Mucosa of stomach (tissue), 1 donor: ENCODE data around the gene DEAF1.

Source experiments
- H3K27me3 ChIP-seq: one replicate; pipeline ENCODE4 v1.7.0; 2013; ENCODE audit warnings: mild to moderate bottlenecking, low read length; ENCODE audit not compliant: control insufficient read depth, insufficient read depth
- H3K36me3 ChIP-seq: one replicate; pipeline ENCODE4 v1.7.0; 2013; ENCODE audit warnings: low read length; ENCODE audit not compliant: control insufficient read depth, insufficient read depth
- H3K4me1 ChIP-seq: one replicate; pipeline ENCODE4 v1.7.0; 2013; ENCODE audit warnings: mild to moderate bottlenecking, low read length; ENCODE audit not compliant: control insufficient read depth, insufficient read depth
- H3K4me3 ChIP-seq: one replicate; pipeline ENCODE4 v1.7.0; 2013; ENCODE audit warnings: low read length
- H3K9ac ChIP-seq: one replicate; pipeline ENCODE4 v1.7.0; 2013; ENCODE audit warnings: mild to moderate bottlenecking, low read length, moderate library complexity
- H3K9me3 ChIP-seq: one replicate; pipeline ENCODE4 v1.7.0; 2013; ENCODE audit warnings: mild to moderate bottlenecking, low read length, moderate library complexity; ENCODE audit not compliant: control insufficient read depth
- donor health status: Pancreatic carcinoma.

The DEAF1 gene

GRCh38 chr11:618856-619627, 76.0 kb downstream of the DEAF1 start:
- Histone ChIP-seq H3K9ac (no peak overlapping the region), H3K4me1 (peaks cover 28% of the 10 kb centered on the region), H3K9me3 (no peaks in the 10 kb centered on the region), H3K4me3 (no peak overlapping the region), H3K36me3 (no peaks in the 10 kb centered on the region), H3K27me3 (no peaks in the 10 kb centered on the region)

DNA sequence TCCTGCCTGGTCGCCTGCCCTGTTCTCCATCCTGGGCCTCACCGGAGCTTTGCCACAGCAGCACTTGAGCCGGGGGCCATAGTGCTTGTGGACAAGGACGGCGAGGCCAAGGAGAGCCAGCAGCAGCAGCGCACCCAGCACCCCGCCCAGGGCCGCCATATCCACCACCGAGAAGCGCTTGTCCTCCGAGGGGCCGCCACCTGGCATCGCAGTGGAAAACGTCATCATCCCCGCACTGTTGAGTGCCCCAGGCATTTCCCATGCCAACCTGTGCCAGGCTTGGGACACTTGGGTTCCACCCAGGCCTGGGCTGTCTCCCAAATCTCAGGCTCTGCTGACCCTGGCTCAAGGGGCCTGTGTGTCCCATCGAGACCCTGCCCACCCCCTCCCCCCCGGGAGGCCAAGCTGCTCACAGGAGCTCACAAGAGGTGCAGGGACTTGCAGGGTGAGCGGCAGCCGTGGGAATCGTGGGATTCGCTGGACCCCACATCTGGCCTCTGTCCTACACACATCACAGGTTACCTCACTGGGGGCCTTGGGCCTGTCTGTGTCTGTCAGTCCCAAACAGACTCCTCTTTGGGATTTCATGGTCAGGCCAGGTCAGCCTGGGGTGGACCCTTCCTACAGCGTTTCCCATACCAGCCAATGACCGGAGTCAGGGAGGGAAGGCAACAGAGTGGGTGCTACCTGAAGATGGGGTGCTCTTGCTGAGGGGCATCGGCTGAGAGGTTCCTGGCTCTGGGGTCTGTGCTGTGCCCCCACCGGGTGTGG, 76.9 kb downstream of the DEAF1 start:
- peaks cover 3% of the 10 kb centered on the region for H3K36me3 ChIP-seq

GRCh38 chr11:617199-617911, 77.7 kb downstream of the DEAF1 start:
- no peaks in the 10 kb centered on the region for H3K9me3 ChIP-seq
- H3K36me3 ChIP-seq, result peaks cover 9% of the 10 kb centered on the region
- H3K4me3 ChIP-seq, result no peak overlapping the region
- H3K27me3 ChIP-seq, result no peaks in the 10 kb centered on the region
- no peak overlapping the region for H3K9ac ChIP-seq
- peaks cover 35% of the 10 kb centered on the region for H3K4me1 ChIP-seq

More for the DNA sequence above, 76.9 kb downstream of the DEAF1 start:
- Histone ChIP-seq H3K9ac (no peak overlapping the region), H3K27me3 (no peaks in the 10 kb centered on the region), H3K4me1 (peaks cover 27% of the 10 kb centered on the region), H3K9me3 (no peaks in the 10 kb centered on the region), H3K4me3 (no peak overlapping the region)

DNA sequence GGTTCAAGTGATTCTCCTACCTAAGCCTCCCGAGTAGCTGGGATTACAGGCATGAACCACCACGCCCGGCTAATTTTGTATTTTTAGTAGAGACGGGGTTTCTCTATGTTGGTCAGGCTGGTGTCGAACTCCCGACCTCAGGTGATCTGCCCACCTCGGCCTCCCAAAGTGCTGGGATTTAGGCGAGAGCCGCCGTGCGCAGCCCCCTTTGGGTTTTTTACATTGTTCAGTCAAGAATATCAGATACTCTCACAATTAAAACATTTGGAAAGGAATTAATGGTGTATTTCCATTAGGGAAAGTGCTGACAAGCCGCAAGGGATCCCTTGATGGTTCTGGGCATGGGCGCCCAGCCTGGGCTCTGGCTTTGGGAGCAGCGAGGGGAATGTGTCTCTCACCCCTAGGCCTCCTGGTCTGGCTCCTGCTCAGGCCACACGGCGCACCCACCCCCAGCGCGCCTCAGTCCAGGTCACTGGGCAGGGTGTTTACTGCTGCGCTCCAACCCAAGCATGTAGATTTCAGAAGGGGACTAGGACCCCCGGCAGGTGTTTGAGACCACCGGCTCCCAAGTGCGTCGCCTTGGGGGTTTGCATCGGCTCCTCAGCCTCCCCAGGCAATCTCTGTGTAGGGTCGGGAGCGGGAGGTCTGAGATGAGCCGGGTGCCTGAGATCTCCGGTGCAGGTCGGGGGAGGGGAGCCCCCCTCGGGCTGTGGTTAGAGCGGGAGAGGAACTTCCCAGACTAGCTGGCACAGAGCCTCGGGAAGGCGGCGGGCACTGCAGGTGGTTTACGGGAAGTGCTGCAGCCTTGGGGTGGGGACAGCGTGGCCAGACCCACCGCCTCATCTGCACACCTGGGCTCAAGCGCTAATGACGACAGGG, 78.5 kb downstream of the DEAF1 start:
- Histone ChIP-seq H3K27me3 (no peaks in the 10 kb centered on the region), H3K4me3 (no peak overlapping the region), H3K4me1 (peaks cover 40% of the 10 kb centered on the region), H3K9ac (no peak overlapping the region), H3K9me3 (no peaks in the 10 kb centered on the region), H3K36me3 (peaks cover 10% of the 10 kb centered on the region)

DNA sequence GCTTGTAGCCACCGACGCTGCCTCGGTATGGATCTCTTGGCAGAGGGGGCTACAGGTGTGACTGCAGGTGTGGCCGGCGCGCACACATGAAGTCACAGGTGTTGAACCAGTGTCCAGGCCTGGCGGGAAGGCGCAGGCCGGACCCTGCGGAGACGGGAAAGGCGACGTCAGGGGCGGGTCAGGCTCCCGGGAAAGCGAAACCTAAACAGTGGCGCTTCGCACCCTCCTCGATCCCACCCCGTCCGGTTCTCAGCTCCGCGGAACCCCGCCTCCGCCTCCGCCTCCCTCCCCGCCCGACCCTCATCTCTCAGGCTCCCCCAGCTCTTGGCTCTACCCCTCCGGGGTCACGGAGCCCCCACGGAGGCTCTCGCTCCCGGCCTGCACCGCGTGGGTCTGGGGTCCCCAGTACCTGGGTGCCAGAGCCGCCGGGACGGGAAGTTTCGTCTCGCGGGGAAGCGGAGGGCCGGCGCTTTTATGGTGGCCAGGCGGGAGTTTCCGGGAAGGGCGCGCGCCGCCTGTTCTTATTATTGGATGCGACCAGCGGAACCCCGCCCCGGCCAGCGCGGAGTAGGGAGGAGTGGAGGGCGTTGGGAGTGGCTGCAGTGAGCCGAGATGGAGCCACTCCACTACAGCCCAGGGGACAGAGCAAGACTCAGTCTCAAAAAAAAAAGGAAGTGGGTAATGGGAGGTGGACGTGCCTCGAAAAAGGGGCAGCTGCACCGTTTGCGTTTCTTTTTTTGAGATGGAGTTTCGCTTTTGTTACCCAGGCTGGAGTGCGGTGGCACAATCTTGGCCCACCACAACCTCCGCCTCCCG, 79.3 kb downstream of the DEAF1 start, which contains the start of gene IRF7:
IRF7 (minus strand) TSS at position 447 of the 816 bp plus-strand sequence. CDS start 586 bp downstream, outside the sequence.
- peaks cover 12% of the 10 kb centered on the region for H3K36me3 ChIP-seq
- no peaks in the 10 kb centered on the region for H3K9me3 ChIP-seq
- peak within 1 kb of the TSS; percentile 21 for H3K4me3 ChIP-seq
- H3K9ac ChIP-seq, result peak within 1 kb of the TSS; percentile 81
- no peaks in the 10 kb centered on the region for H3K27me3 ChIP-seq
- H3K4me1 ChIP-seq, result peaks cover 40% of the 10 kb centered on the region

- H3K4me1 ChIP-seq, result peaks cover 40% of the 10 kb centered on the region
- H3K9ac ChIP-seq, result peak overlapping the region; percentile 81
- peaks cover 19% of the 10 kb centered on the region for H3K36me3 ChIP-seq
These were observed 80.2 kb downstream of the DEAF1 start for GRCh38 chr11:614623-615503.

DNA sequence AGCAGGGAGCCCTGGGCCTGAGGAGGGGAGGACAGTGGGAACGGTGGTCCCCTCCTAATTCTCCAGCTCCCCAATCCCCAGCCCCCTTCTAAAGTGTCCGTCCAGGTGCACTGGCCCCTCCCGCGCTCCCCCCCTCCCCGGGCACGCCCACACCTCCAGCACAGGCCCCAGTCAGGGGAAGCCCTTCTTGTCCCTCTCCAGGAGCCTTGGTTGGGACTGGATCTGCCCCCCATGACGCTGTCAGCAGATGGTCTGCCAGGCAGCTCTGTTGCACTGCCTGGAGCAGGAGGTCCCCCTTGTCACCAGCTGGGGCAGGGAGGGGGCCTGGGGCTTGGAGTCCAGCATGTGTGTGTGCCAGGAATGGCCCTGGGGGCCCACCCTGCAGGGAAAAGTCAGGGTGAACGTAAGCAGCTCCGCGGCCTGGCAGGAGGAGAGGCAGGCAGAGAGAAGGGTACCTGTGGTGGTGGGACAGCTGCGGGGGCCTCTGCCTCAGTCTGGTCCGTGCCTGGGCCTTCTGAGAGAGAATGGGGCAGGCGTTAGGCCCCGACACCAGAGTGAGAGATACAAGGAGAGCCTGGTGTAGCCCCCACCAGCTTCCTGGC, 80.9 kb downstream of the DEAF1 start:
- peaks cover 40% of the 10 kb centered on the region for H3K4me1 ChIP-seq
- H3K4me3 ChIP-seq, result no peak overlapping the region
- H3K36me3 ChIP-seq, result peaks cover 22% of the 10 kb centered on the region
- H3K9me3 ChIP-seq, result no peaks in the 10 kb centered on the region
- H3K27me3 ChIP-seq, result no peaks in the 10 kb centered on the region
- H3K9ac ChIP-seq, result peak overlapping the region; percentile 19

More at GRCh38 chr11:614623-615503, 80.2 kb downstream of the DEAF1 start:
- Histone ChIP-seq H3K4me3 (peak overlapping the region; percentile 21), H3K9me3 (no peaks in the 10 kb centered on the region), H3K27me3 (no peaks in the 10 kb centered on the region)

DNA sequence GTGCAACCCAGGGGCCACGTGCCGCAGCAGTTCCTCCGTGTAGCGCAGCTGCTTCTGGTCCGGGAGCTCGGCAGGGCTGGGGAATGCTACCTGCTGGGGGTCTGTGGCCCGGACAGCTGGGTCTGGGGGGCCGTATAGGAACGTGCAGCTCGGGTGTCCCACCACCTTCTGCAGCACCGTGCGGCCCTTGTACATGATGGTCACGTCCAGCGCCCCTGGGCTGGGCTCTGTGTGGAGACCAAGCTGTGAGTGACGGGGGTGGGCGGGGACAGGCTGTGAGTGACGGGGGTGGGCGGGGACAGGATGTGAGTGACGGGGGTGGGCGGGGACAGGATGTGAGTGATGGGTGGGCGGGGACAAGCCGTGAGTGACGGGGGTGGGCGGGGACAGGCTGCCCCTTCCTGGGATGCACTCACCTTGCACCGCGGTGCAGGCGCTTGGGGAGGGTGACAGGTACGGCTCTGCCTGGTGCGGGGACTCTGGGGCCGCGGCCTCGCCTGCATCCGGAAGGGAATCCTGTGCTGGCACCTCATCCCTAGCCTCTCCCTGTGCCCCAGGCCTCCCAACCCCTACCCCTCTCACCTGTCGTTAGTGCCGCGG, 81.6 kb downstream of the DEAF1 start:
- peaks cover 40% of the 10 kb centered on the region for H3K4me1 ChIP-seq
- peaks cover 22% of the 10 kb centered on the region for H3K36me3 ChIP-seq
- H3K27me3 ChIP-seq, result no peaks in the 10 kb centered on the region
- no peaks in the 10 kb centered on the region for H3K9me3 ChIP-seq
- no peak overlapping the region for H3K4me3 ChIP-seq
- H3K9ac ChIP-seq, result no peak overlapping the region

DNA sequence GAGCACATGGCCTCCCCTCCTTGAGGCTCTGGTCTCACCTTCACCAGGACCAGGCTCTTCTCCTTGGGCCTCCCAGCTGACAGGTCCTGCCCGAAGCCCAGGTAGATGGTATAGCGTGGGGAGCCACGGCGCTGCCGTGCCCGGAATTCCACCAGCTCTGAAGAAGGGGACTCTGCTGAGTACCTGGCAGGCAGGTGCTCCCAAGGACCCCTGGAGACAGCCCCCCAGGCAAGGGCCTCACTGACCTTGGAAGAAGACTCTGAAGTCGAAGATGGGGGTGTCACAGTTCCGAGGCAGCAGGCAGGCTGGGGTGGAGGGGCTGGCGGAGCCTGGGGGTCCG, 82.1 kb downstream of the DEAF1 start:
- peaks cover 22% of the 10 kb centered on the region for H3K36me3 ChIP-seq
- H3K4me1 ChIP-seq, result peaks cover 40% of the 10 kb centered on the region
- H3K9ac ChIP-seq, result no peak overlapping the region
- H3K9me3 ChIP-seq, result no peaks in the 10 kb centered on the region
- H3K27me3 ChIP-seq, result no peaks in the 10 kb centered on the region
- no peak overlapping the region for H3K4me3 ChIP-seq
